Mesenchymal stem cell (in vitro differentiated cells and primary cell): Measurements from ENCODE around the gene PIP4K2C.

Source experiments
- DNase-seq: peaks from one replicate; pipeline ENCODE4 v3.0.0-alpha.2; 2013
- H2AFZ ChIP-seq: one replicate; pipeline ENCODE4 v1.6.1; 2013; ENCODE audit warnings: low read depth, mild to moderate bottlenecking, control low read depth, inconsistent platforms, low read length, moderate library complexity
- H2AK5ac ChIP-seq: 2 replicates; pipeline ENCODE4 v1.6.1; 2013; ENCODE audit warnings: low read length, moderate library complexity, mild to moderate bottlenecking, inconsistent platforms; ENCODE audit not compliant: severe bottlenecking
- H2BK120ac ChIP-seq: one replicate; pipeline ENCODE4 v1.6.1; 2013; ENCODE audit warnings: low read depth, mild to moderate bottlenecking, inconsistent platforms, low read length, moderate library complexity
- H2BK12ac ChIP-seq, 2 experiments: one replicate each; pipeline ENCODE4 v1.6.1; 2013; ENCODE audit warnings: inconsistent platforms in 2 of 2, low read length in 2 of 2, mild to moderate bottlenecking in 2 of 2, moderate library complexity in 2 of 2, control low read depth in 1 of 2
- H2BK15ac ChIP-seq: one replicate; pipeline ENCODE4 v1.6.1; 2013; ENCODE audit warnings: mild to moderate bottlenecking, low read depth, inconsistent platforms; ENCODE audit not compliant: poor library complexity, severe bottlenecking
- H2BK5ac ChIP-seq: 2 replicates; pipeline ENCODE4 v1.6.1; 2013; ENCODE audit warnings: low read depth, mild to moderate bottlenecking, low read length, control low read depth, inconsistent platforms; ENCODE audit not compliant: poor library complexity, severe bottlenecking
- H3K14ac ChIP-seq, 2 experiments: one replicate each; pipeline ENCODE4 v1.6.1; 2013; ENCODE audit warnings: inconsistent platforms in 2 of 2, low read length in 2 of 2, control low read depth in 1 of 2, mild to moderate bottlenecking in 1 of 2, moderate library complexity in 1 of 2
- H3K18ac ChIP-seq, 2 experiments: one replicate each; pipeline ENCODE4 v1.6.1; 2013; ENCODE audit warnings: inconsistent platforms in 2 of 2, low read length in 2 of 2, control low read depth in 1 of 2, low read depth in 1 of 2, mild to moderate bottlenecking in 1 of 2
- H3K23ac ChIP-seq, 2 experiments: one replicate each; pipeline ENCODE4 v1.6.1; 2013; ENCODE audit warnings: inconsistent platforms in 2 of 2, low read length in 2 of 2, mild to moderate bottlenecking in 2 of 2, moderate library complexity in 2 of 2, control low read depth in 1 of 2
- H3K27ac ChIP-seq: 2 replicates; pipeline ENCODE4 v1.5.1; 2013; ENCODE audit warnings: mild to moderate bottlenecking, moderate library complexity, low read length, control low read depth, inconsistent platforms; ENCODE audit not compliant: poor library complexity, severe bottlenecking
- H3K27me3 ChIP-seq, 2 experiments: 2 replicates each; pipeline versions ENCODE4 v1.6.1 to v1.7.0; 2013; ENCODE audit warnings: low read length in 2 of 2, mild to moderate bottlenecking in 2 of 2, moderate library complexity in 2 of 2, control low read depth in 1 of 2, inconsistent platforms in 1 of 2; ENCODE audit not compliant: control insufficient read depth in 1 of 2, insufficient read depth in 1 of 2
- H3K36me3 ChIP-seq, 2 experiments: 2 replicates each; pipeline versions ENCODE4 v1.6.1 to v1.7.0; 2013; ENCODE audit warnings: low read length in 2 of 2, control low read depth in 1 of 2, inconsistent platforms in 1 of 2, low read depth in 1 of 2, mild to moderate bottlenecking in 1 of 2; ENCODE audit not compliant: insufficient read depth in 2 of 2, control insufficient read depth in 1 of 2
- H3K4ac ChIP-seq, 2 experiments: one replicate each; pipeline ENCODE4 v1.6.1; 2013; ENCODE audit warnings: inconsistent platforms in 2 of 2, low read length in 2 of 2, mild to moderate bottlenecking in 2 of 2, moderate library complexity in 2 of 2, control low read depth in 1 of 2, low read depth in 1 of 2
- H3K4me1 ChIP-seq: 2 replicates; pipeline ENCODE4 v1.6.1; 2013; ENCODE audit warnings: low read depth, low read length, control low read depth; ENCODE audit not compliant: control insufficient read depth, insufficient read depth
- H3K4me2 ChIP-seq: 2 replicates; pipeline ENCODE4 v1.6.1; 2013; ENCODE audit warnings: low read length, mild to moderate bottlenecking, inconsistent platforms; ENCODE audit not compliant: poor library complexity, severe bottlenecking
- H3K4me3 ChIP-seq, 2 experiments: 2 replicates each; pipeline versions ENCODE4 v1.5.1 to v1.7.0; 2013; ENCODE audit warnings: low read length in 2 of 2, mild to moderate bottlenecking in 2 of 2, control low read depth in 1 of 2, low read depth in 1 of 2; ENCODE audit not compliant: insufficient read depth in 1 of 2
- H3K79me1 ChIP-seq: replicated peaks from 2 replicates; pipeline ENCODE4 v1.6.1; 2013; ENCODE audit warnings: mild to moderate bottlenecking, control low read depth, low read length, inconsistent platforms; ENCODE audit not compliant: poor library complexity, severe bottlenecking
- H3K9ac ChIP-seq: 2 replicates; pipeline ENCODE4 v1.7.0; 2013; ENCODE audit warnings: mild to moderate bottlenecking, low read length, moderate library complexity
- H3K9me3 ChIP-seq: 2 replicates; pipeline ENCODE4 v1.7.0; 2013; ENCODE audit warnings: mild to moderate bottlenecking, low read length; ENCODE audit not compliant: control insufficient read depth
- H4K8ac ChIP-seq: one replicate; pipeline ENCODE4 v1.6.1; 2013; ENCODE audit warnings: inconsistent platforms, mild to moderate bottlenecking, low read length, moderate library complexity
- H4K91ac ChIP-seq: one replicate; pipeline ENCODE4 v1.6.1; 2013; ENCODE audit warnings: mild to moderate bottlenecking, low read length, inconsistent platforms
- whole genome bisulfite sequencing: methylation state at CpG from one replicate; pipeline ENCODE4 v1.1.7; 2013; ENCODE audit warnings: mixed read lengths; 5-methylcytosine and 5-hydroxymethylcytosine counted together

The PIP4K2C gene

GRCh38 chr12:57583008-57583831, 7.8 kb upstream of the PIP4K2C start:
- H3K9me3 ChIP-seq: no peaks in the 10 kb centered on the region
- no peak overlapping the region for H2BK15ac ChIP-seq
- no peak overlapping the region for H3K4me3 ChIP-seq
- no peak overlapping the region for H2BK120ac ChIP-seq
- H3K4ac ChIP-seq: no peak overlapping the region
- whole genome bisulfite sequencing: 46% methylated on average over 13 of the region's 13 CpGs
- no peak overlapping the region for H3K27ac ChIP-seq
- no peak overlapping the region for H4K91ac ChIP-seq
- no peak overlapping the region for H2BK5ac ChIP-seq
- no peak overlapping the region for H4K8ac ChIP-seq
- no peak overlapping the region for H3K4me2 ChIP-seq
- peaks cover 40 to 79% of the 10 kb centered on the region in 2 experiments for H3K27me3 ChIP-seq
- H3K4me1 ChIP-seq: no peaks in the 10 kb centered on the region
- no peak overlapping the region for H2AK5ac ChIP-seq
- no peak overlapping the region for H3K9ac ChIP-seq
- DNase-seq: peak; percentile 83
- H3K23ac ChIP-seq: no peak overlapping the region
- no peak overlapping the region for H2AFZ ChIP-seq
- H3K36me3 ChIP-seq: peaks cover 0 to 11% of the 10 kb centered on the region in 2 experiments
- H3K79me1 ChIP-seq: no peaks in the 10 kb centered on the region
- H3K14ac ChIP-seq: no peak overlapping the region
- H2BK12ac ChIP-seq: no peak overlapping the region
- no peak overlapping the region for H3K18ac ChIP-seq

GRCh38 chr12:57584050-57584449, 6.9 kb upstream of the PIP4K2C start:
- Histone ChIP-seq H3K18ac (no peak overlapping the region), H2AK5ac (no peak overlapping the region)
- no CpG with 5 or more reads among the region's 2 CpGs for WGBS

GRCh38 chr12:57584690-57585089, 6.3 kb upstream of the PIP4K2C start:
- no peak overlapping the region for H2BK12ac ChIP-seq
- H3K18ac ChIP-seq: no peak overlapping the region
- DNase-seq: no peak
- no peaks in the 10 kb centered on the region for H3K4me1 ChIP-seq
- no peak overlapping the region for H3K23ac ChIP-seq
- no peak overlapping the region for H2BK120ac ChIP-seq
- H3K79me1 ChIP-seq: no peaks in the 10 kb centered on the region
- no peak overlapping the region for H2BK15ac ChIP-seq
- no peak overlapping the region for H3K4me3 ChIP-seq
- no peak overlapping the region for H3K14ac ChIP-seq
- no peak overlapping the region for H4K91ac ChIP-seq
- no peak overlapping the region for H2AK5ac ChIP-seq
- H3K9me3 ChIP-seq: no peaks in the 10 kb centered on the region
- H3K27ac ChIP-seq: no peak overlapping the region
- peaks cover 0 to 11% of the 10 kb centered on the region in 2 experiments for H3K36me3 ChIP-seq
- no peak overlapping the region for H4K8ac ChIP-seq
- H3K27me3 ChIP-seq: peaks cover 45 to 81% of the 10 kb centered on the region in 2 experiments
- no peak overlapping the region for H2AFZ ChIP-seq
- H3K4me2 ChIP-seq: no peak overlapping the region
- H2BK5ac ChIP-seq: no peak overlapping the region
- H3K9ac ChIP-seq: no peak overlapping the region
- no peak overlapping the region for H3K4ac ChIP-seq

More at GRCh38 chr12:57584050-57584449, 6.9 kb upstream of the PIP4K2C start:
- no peak overlapping the region for H2BK120ac ChIP-seq
- H2BK5ac ChIP-seq: no peak overlapping the region
- H3K9me3 ChIP-seq: no peaks in the 10 kb centered on the region
- H3K4me3 ChIP-seq: no peak overlapping the region
- H2BK15ac ChIP-seq: no peak overlapping the region
- H3K79me1 ChIP-seq: no peaks in the 10 kb centered on the region
- DNase-seq: no peak
- no peak overlapping the region for H2AFZ ChIP-seq
- H3K23ac ChIP-seq: no peak overlapping the region
- no peak overlapping the region for H3K9ac ChIP-seq
- H2BK12ac ChIP-seq: no peak overlapping the region
- H3K27me3 ChIP-seq: peaks cover 45 to 82% of the 10 kb centered on the region in 2 experiments
- H4K91ac ChIP-seq: no peak overlapping the region
- no peaks in the 10 kb centered on the region for H3K4me1 ChIP-seq
- no peak overlapping the region for H3K14ac ChIP-seq
- peaks cover 0 to 11% of the 10 kb centered on the region in 2 experiments for H3K36me3 ChIP-seq
- H3K4ac ChIP-seq: no peak overlapping the region
- no peak overlapping the region for H4K8ac ChIP-seq
- H3K4me2 ChIP-seq: no peak overlapping the region
- H3K27ac ChIP-seq: no peak overlapping the region

- Histone ChIP-seq H3K4me2 (no peak overlapping the region), H4K91ac (no peak overlapping the region), H2BK15ac (no peak overlapping the region), H3K36me3 (peaks cover 0 to 11% of the 10 kb centered on the region in 2 experiments), H3K27me3 (peaks cover 45 to 82% of the 10 kb centered on the region in 2 experiments), H3K4me3 (no peak overlapping the region), H2BK5ac (no peak overlapping the region), H3K14ac (no peak overlapping the region), H4K8ac (peak overlapping the region; percentile 15), H3K23ac (no peak overlapping the region), H3K9ac (no peak overlapping the region), H2BK120ac (no peak overlapping the region), H3K18ac (no peak overlapping the region), H3K9me3 (no peaks in the 10 kb centered on the region), H2AK5ac (no peak overlapping the region), H3K27ac (no peak overlapping the region), H3K4me1 (no peaks in the 10 kb centered on the region), H3K79me1 (no peaks in the 10 kb centered on the region), H2AFZ (no peak overlapping the region), H3K4ac (no peak overlapping the region), H2BK12ac (no peak overlapping the region)
- no peak for DNase-seq
- 88% methylated on average over 2 of the region's 2 CpGs for WGBS
Measured at GRCh38 chr12:57585156-57585555, 5.8 kb upstream of the PIP4K2C start.
